Activated gamma-delta T cell (primary cell): ENCODE data around the gene SPATA19.
"Not testable (repeated sequence)": the region's sequence is repeated elsewhere in the genome, so short reads cannot be mapped to it uniquely, and the experiment has no call there.

Experiments used
- DNase-seq: peaks from one replicate; lab custom pipeline; 2025; lab: John Stamatoyannopoulos, UW
- total RNA-seq, 2 donors: gene quantifications; one replicate each; lab custom pipeline; 2026; lab: John Stamatoyannopoulos, UW

The SPATA19 gene, protein sequence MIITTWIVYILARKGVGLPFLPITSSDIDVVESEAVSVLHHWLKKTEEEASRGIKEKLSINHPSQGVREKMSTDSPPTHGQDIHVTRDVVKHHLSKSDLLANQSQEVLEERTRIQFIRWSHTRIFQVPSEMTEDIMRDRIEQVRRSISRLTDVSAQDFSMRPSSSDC
- total RNA-seq, result 0 to 0.10 reads per million in 2 donors

DNA sequence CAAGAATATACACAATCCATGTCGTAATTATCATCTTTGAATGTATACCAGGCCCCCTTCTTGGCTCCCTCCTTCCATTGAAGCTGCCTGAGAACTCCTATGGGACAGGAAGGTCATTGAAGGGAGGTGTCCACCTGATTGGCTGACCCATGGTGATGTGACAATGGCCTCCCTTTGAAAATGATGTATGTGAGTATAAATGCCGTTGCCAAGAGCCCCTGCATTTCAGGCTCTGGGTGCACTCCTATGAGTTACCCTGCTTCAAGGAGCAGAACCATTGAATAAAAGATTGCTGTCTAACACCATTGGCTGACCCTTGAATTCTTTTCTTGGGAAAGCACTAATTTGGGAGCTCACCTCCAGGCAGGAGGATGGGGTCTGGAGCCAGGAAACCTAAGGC lies at the start of gene SPATA19:
Gene SPATA19 (minus strand): TSS at position 101 of the 400 bp plus-strand sequence. CDS start 67 bp downstream, at position 34.
- DNase-seq, result no peak

DNA sequence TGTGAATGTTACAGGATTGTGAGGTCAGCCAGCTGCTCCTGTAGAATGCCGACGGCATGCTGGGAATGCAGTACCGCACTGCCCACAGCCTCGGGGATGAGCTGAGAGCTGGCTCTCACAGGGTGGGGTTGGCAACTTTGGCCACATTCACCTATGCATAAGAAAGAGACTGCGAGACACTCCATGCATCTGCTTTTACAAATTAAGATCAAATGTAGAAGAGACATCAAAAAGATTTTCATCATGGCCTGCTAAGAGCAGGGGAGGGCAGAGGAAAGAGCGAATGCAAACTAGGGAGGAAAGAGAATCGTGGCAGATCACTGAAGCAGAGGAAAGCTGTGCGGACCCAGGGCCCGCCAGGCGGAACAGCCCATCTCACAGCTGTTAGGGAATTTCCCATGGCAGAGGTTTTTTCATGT lies 49.8 kb upstream of the SPATA19 start:
- no peak for DNase-seq

DNA sequence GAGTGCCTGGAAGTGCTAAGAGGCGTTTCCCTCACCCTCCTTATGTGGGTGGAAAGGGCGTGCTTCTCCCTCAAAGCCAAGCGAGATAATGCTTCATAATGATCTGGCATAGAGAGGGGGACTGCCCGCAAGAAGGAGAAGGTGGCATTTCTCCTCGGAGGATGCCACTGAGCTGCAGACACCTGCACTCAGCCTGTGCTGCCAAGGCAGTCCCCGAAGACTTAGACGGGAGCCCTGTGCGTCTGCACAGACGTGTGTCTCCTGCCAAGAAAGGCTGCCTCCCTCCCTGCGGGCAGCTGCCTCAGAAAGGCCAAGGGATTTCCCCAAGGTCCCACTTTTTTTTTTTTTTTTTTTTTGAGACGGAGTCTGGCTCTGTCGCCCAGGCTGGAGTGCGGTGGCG lies 48.1 kb upstream of the SPATA19 start:
- no peak for DNase-seq

DNA sequence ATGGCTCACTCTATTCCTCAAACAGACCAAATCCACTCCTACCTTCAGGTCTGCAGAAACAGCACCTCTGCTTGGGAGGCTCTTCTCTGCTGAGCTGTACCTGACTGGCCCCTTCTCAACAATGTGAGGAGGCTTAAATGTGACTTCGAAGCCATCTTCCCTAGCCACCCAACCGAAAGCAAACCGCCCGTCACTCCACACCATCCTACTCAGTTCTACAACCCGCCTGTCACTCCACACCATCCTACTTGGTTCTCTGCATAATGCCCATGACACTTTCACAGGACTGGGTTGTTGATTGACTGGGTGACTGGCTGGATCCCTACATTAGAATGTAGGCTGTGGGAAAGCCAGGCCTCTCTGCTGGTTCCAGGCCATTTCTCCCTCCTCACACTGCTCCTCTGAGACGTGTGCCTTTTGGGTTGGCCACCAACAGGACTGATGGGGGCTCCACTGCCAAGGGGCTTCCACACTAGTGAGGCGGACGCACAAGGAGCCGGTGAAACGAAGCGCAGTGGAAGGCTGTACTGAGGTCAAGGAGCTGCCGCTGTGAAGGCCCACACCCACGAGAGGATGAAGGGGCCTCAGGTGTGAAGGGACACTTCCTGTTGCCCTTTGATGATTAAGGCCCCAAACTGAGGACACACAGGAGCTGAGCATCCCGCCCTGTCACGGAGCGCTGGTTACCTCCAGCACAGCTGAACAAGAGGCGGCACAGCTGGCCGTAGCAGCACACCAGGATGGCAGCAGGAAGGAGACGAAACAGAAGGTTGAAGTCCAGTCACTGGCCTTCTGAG lies 47.5 kb upstream of the SPATA19 start:
- DNase-seq, result no peak

DNA sequence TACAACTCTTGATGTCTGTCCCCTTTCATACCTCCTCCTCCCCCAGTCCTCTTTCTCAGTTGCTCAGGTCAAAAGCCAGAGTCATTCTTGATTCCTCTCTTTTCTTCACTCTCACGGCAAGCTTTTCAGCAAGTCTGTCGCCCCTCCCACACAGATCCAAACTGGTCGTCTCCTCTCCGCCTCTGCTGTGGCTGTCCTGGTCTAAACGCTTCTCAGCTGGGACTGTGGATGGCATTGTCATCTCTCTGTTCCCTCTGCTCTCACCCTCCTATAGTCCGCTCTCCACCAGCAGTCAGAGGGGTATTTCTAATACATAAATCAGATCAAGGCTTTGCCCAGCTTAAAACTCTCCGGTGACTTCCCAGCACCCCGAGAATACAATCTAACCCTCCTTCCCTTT lies 46.8 kb upstream of the SPATA19 start:
- DNase-seq, result no peak

DNA sequence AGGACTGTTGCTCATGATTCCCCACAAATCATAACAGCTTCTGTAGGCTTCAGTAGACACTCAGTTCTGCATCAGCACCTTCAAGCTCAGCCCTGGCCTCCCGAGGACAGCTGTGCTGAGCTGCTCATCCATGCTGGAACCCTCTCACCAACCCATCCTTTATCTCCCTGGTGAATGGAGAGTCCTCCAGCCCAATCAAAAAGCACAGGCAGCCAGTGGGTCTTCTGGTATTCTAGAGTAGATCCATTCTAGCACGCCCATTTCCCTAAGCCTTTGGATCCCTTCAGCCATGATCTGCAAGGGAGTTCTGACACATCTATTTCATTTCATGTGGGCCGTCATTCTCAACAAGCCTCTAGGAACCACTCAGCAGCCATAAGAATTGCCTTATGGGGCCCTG lies 44.6 kb upstream of the SPATA19 start:
- no peak for DNase-seq

DNA sequence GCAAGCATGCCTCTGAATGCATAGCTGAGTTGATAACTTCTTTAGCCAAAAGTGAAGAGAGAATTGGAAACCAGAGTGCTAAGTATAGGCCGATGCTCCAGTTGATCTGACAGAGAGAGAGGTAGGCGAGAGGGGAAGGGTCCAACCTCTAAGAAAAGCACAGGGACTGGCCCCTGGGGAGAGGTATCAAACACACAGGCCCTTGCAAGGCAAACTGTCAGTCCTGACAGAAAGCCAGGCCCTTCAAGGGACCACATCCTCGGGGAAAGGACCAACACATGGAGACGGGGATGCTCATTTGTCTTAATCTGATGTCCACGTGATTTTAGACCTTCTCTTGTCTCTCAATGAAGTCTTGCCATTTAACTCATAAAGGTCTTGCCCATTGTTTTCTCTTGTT lies 43.9 kb upstream of the SPATA19 start:
- DNase-seq, result no peak

DNA sequence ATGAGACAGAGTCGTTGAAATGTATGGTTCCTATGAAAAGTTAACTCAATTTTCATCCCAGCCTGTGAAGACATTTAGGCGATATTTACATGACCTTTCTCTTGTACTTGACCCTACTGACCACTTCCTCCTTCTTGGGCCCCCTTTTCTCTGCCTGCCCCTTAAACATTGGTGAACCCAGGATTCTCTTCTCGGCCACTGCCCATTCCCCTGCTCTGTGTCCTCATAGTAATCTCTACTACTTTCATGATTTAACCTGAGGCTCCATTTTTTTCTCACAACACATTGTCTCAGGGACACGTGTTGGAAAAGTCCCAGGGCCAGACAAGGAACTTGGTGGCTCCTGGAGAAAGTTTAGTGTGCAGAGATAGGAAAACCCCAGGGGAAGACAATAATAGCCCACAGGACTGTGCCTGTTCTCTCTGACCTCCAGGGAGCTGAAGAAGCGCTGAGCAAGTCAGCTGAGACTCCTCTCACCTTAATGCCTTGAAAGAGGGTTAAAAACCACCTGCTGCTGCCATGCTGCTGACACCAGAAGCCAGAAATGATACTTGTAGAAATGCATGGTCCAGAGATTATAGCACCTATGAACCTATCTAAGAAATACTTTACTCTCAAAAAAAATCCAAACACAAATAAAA lies 42.5 kb upstream of the SPATA19 start:
- no peak for DNase-seq

DNA sequence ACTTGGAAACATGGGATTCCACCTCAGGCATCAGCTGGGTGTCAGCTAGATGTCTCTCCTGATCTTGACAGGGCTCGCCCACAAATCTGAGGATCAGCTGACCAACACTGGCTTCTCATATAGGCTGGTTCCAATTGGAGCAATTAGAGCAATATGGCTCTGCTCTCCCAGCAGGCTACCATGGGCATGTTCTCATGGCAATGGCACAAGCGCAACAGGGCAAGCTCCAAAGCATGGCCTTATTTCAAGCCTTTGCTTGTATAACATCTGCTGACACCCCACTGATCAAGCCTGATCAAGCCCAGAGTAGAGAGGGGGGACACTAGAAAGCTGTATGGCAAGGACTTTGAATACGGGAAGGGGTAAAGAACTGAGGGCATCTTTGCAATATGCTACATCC lies 40.7 kb upstream of the SPATA19 start:
- DNase-seq, result no peak

DNA sequence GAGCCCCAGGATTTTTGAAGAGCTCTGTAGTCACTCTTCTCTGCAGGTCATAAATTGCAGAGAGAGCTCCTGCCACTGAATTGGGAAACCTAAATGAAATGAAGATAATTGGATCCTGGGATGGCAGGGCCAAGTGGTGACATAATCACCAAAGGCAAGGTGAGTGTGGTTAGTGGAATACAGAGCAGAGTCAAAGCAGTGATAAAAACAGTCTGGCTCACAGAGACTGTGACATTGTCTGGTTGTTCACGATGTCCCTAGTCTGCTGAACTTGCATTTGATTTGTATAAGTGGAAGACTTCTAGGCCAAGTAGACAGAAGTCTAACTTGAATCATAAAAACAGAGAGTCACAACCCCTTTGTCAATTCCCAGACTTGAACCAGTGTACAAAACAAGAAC lies 26.8 kb upstream of the SPATA19 start:
- no peak for DNase-seq

DNA sequence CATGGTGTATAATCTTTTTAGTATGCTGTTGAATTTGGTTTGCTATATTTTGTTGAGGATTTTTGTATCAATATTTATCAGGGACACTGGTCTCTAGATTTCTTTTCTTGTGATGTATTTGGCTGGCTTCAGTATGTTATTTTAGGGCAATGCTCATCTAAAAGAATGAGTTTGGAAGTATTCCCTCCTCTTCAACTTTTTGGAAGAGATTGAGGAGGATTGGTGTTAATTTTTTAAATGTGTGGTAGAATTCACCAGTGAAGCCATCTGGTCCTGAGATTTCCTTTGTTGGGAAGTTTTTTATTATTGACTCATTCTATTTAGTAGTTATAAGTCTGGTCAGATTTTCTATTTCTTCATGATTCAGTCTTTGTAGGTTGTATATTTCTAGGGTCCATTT lies 22.1 kb upstream of the SPATA19 start:
- no peak for DNase-seq

DNA sequence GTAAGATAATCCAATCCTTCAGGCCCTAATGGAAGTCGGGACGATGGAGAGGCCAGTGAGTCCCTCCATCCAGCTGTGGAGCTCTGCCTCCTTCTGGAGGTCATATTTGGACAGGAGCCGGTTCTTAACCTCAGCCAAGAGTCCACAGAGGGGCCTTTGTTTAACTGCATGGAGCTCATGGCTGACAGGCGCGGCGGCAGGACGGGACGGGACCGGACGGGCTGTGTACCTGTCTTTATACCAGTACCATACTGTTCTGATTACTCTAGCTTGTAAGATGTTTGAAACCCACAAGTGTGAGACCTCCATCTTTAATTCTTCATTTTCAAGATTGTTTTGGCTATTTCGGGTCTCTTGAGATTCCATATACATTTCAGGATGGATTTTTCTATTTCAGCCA lies 20.2 kb upstream of the SPATA19 start:
- no peak for DNase-seq

DNA sequence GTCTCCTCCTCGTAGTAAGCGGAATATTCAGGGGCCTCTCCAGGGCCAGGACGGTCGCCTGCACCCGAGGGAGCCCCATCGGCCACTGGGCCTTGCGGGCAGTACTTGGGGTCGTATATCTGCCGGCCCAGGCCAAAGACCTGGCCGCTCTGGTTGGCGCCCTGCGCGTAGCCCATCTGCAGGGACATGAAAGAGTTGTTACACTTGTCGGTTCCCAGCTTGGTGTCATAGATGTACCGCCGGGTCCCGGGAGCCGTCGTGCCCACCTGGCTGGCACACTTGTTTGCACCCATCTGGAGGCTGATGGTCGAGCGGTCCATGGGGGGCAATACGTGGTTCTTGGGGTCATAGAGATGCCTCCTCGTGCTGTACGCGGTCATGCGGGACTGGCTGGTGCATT lies 19.4 kb upstream of the SPATA19 start:
- no peak for DNase-seq

DNA sequence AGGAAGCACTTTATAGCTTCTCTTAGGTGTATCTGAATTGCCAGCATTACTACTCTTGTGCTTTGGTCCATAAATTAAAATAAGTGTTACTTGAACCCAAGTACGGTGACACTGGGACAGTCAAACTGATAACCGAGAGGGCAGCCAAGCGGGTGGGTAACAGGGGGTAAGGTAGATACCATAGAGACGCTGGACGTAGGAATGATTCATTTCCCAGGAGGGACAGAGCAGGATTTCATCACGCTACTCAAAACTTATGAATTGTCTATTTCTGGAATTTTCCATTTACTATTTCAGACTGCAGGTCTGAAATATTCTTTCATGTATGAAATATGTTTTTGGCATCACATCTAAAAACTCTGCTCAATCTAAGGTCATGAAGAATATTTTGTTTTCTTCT lies 14.8 kb upstream of the SPATA19 start:
- no peak for DNase-seq

DNA sequence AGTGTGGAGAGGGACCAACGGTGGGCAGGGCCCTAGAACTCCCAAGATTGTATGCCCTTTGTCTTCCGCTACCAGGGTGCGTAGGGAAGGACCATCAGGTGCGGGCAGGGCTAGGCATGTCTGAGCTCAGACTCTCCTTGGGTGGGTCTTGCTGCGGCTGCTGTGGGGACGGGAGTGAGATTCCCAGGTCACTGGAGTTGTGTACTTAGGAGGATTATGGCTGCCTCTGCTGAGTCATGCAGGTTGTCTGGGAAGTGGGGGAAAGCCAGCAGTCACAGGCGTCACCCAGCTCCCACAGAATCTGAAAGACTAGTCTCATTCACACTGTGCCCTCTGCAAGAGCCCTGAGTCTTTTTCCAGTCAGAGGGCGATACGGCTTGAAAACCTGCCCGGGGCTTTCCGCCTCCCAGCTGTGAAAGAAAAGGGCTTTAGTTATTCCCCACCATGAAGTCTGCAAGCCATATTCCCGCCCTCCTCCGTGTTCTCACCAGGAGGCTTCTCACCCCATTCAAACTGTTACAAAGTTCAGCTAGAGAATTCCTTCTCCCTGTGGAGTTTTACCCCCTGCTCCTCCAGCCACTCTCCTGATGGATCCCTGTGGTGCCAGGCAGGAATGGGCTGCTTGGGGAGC lies 9.1 kb upstream of the SPATA19 start:
- DNase-seq, result not testable (repeated sequence)

DNA sequence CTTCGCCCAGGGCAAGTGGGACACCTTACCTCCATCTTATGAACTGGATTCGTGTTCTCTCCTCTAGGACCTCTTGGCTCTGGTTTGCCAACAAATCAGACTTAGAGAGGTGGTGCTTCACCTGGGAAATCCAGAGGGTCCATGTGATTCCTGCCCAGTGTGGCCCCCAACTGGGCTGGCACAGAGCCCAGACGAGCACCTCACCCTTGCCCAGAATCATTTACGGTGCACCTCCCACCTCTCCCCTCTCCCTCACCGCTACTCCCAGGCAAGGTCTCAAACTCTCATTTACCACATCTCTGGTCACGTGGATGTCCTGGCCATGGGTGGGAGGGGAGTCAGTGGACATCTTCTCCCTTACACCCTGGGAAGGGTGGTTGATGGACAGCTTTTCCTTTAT lies 1.1 kb downstream of the SPATA19 start:
- no peak for DNase-seq

DNA sequence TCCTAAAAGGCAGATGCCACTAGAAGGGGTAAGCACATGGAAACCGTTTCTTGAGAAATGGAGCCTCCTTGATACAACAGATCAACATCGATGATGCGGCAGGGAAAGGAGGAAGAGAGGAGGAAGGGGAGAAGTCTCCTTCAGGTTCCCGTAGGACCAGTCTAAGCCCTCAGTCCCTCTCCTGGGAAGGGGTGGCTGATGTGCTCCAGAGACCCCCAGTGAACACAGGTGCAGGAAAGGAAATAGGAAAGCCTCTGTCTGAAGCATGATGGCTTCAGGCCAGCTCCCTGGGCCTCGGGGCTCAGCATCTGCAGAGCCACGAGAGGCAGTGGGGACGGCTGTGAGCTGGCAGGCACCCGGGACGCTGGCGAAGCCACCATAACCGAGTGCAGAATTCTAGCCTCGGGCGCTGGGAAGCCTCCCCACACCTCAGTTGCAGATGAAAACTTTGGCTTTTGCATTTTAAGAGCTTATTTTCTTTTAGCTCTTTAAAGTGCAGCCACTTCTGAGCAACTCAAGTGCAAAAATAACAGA lies 1.8 kb downstream of the SPATA19 start:
- no peak for DNase-seq

DNA sequence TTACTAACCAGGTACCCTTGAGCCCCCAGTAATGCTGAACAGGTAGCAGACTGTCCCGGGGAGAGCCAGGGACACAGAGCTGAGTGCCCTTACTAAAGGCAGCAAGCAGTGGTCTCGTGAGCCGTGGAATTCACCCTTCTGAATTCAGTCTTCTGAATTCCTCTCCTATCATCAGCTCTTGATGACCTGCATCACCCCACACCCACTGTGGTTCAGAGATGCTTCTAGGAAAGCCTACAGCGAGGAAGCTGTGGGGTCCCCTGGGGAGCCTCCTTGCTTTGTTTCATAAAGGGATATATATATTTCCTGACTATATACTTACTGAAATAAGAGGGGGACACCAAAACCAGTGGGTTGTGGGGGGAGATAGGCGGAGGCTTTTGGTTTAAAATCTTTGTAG lies 2.6 kb downstream of the SPATA19 start:
- no peak for DNase-seq

DNA sequence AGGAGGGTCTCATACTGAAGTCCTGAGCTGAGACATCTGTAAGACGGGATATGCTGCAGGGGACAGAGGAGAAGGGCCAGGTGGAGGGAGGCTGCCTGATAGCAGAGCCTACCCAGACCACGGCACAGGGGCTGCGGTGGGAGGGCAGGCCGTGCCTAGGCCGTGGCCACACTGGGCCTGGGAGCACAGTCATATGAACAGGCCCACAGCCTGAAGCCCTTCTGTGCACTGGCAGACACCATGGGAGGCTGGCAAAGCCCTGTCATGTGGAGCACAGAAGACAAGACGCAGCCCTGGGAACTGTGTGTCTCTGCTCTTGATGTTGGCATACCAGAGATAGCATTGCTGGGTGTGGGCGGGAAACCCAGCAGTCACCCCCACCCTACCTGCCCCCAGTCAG lies 3.3 kb downstream of the SPATA19 start:
- no peak for DNase-seq

DNA sequence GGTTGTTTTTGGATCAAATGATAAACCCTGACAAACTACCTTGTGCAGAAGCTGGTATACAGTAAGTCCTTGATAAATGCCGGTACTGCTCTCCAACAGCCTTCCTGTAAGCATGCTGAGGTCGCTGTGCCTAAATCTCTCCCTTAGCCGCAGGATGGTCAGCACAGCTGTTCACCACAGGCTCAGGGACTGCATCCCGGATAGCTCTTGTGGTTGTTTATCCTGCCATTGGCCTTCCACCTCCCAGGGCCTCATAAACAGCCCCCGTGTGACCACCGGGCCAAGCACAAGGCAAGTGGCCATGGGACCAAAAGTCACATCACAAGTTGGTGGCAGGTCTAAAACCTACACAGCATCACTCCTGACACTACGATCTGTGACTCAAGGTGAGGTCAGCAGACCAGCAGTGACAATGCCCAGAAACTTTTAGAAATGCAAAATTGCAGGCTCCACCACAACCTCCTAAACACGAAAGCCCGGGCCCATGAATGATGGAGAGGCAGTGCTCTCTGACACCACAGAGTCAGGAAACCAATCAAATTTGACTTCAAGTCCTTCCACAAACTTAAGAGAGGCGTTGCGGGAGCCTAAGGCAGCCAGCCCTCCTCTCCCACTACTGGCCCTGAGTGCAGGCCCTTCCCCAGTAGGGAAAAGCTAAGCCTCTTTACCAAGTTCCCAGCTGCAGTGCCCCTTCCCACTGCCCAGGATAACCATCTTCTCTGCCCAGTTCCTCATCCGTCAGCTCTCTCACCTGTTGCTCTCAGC lies 3.9 kb downstream of the SPATA19 start:
- DNase-seq, result no peak

DNA sequence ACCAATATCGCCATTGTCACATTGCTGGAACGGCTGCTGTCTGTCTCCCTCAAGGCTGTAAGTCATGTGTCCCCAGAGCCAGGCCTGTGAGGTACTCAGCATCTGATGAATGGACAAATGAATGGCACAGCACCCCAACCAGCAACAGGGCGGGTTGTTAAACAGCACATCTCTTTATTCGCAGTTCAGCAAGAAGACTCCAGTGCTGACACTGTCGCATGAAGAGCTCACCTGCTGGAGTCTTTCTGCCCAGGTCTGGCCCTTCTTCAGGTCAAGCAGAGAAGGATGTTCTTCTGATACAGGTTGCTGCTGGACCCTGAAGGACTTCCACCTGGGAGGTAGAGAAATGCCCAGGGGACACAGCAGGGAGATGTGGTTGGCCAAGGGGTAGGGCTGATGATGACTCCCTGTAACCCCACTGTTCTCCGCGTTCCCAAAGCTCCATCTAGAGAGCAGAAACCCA lies 4.8 kb downstream of the SPATA19 start:
- no peak for DNase-seq
